ENCODE results near the gene ESR1.

DNA sequence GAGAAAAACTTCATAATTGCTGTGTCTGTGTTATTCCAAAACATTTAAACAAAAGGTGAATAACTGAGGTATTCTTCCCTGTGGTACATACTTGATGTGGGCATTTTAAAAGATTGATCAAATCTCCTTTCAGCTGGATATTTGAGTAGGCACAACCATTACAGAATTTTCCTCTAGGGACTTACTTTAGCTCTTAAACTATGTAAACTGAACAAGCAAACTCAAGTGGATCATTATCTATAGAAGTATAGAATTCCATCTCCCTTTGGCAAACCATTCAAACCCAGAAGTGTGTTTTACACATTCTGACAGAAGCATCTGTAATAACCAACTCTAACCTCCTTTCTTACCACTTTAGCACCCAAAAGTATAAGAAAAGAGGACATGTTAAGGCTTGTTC is 241.4 kb downstream of the ESR1 start:
- TF ChIP-seq, protein P1, sequence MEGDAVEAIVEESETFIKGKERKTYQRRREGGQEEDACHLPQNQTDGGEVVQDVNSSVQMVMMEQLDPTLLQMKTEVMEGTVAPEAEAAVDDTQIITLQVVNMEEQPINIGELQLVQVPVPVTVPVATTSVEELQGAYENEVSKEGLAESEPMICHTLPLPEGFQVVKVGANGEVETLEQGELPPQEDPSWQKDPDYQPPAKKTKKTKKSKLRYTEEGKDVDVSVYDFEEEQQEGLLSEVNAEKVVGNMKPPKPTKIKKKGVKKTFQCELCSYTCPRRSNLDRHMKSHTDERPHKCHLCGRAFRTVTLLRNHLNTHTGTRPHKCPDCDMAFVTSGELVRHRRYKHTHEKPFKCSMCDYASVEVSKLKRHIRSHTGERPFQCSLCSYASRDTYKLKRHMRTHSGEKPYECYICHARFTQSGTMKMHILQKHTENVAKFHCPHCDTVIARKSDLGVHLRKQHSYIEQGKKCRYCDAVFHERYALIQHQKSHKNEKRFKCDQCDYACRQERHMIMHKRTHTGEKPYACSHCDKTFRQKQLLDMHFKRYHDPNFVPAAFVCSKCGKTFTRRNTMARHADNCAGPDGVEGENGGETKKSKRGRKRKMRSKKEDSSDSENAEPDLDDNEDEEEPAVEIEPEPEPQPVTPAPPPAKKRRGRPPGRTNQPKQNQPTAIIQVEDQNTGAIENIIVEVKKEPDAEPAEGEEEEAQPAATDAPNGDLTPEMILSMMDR (IDR thresholded peaks at IDR 0.05; ENCODE audit: low read depth, low read length, poor library complexity, severe bottlenecking) = no peak
- TF ChIP-seq EZH2phosphoT487 (IDR thresholded peaks at IDR 0.05; ENCODE audit: borderline replicate concordance, low read length) = no peak

All from DOHH2 (cell line).